ENCODE measurements around the gene SRGAP2B.
"Not testable (repeated sequence)": the region's sequence is repeated elsewhere in the genome, so short reads cannot be mapped to it uniquely, and the experiment has no call there.

The SRGAP2B gene

GRCh38 chr1:144900841-144901240 lies 194.3 kb downstream of the SRGAP2B start:
- not testable (repeated sequence) for DNase-seq (ENCODE audit: low read depth in 2 of 2)

- not testable (repeated sequence) for DNase-seq (ENCODE audit: low read depth in 2 of 2)
Observed at GRCh38 chr1:144894454-144895201, 200.5 kb downstream of the SRGAP2B start.

GRCh38 chr1:144893710-144894438 lies 201.3 kb downstream of the SRGAP2B start:
- not testable (repeated sequence) for DNase-seq (ENCODE audit: low read depth in 2 of 2)

- DNase-seq (ENCODE audit: low read depth in 2 of 2) = not testable (repeated sequence)
Observed at GRCh38 chr1:144893062-144893461, 202.1 kb downstream of the SRGAP2B start.

DNA sequence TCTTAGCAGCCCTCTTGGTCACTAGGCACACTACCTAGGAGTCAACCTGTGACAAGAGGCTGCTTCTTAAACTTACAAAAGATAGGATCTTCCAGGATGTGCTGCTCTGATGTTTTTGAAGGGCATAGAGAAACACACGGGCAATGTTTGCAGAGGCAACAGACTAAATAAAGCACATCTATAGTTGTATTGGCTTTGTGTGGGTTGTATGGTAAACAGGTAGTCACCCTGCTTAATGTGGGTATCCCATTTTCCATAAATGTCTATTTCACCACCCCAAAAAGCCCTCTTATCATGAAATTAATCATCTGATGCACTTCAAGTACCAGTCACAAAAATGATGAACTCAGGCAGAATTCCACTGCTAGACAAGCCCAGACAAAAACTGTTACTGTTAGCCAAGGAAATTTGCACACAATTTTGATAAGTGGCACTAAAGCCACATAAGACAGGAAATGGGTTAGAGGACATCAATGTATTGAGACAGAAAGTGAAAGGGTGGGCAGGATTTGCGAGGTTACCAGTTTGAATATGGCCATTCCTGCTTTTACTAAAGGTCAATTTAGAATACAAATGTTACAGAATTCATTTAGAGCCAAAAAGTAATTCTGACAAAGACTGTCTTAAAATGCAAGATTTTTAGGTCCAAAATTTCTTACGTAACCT lies 205.5 kb downstream of the SRGAP2B start:
- not testable (repeated sequence) for DNase-seq (ENCODE audit: low read depth in 2 of 2)

GRCh38 chr1:144883022-144883421 lies 212.1 kb downstream of the SRGAP2B start:
- not testable (repeated sequence) for DNase-seq (ENCODE audit: low read depth in 2 of 2)

- DNase-seq (ENCODE audit: low read depth in 2 of 2) = not testable (repeated sequence)
Observed at GRCh38 chr1:144882343-144882742, 212.8 kb downstream of the SRGAP2B start.

DNA sequence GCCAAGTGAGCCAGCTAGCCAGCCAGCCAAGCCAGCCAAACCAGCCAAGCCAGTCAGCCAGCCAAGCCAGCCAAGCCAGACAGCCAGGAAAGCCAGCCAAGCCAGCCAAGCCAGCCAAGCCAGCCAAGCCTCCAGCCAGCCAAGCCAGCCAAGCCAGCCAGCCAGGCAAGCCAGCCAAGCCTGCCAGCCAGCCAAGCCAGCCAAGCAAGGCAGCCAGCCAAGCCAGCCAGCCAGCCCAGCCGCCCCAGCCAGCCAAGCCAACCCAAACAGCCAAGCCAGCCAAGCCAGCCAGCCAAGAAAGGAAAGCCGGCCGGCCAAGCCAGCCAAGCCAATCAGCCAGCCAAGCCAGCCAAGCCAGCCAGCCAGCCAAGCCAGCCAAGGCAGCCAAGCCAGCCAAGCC lies 236.5 kb downstream of the SRGAP2B start:
- not testable (repeated sequence) for DNase-seq (ENCODE audit: low read depth in 2 of 2)
